ENCODE data around the gene MRTFA. TPM values are rescaled to one million over a fixed set of nuclear protein-coding genes. Genes with fewer than 3 reads are reported as not detected.

Gene MRTFA
- total and polyA plus RNA-seq, 2 of the 13 experiments (the other 11 are each of a cell fraction or from before 2014, with no cell fraction given): 2.4 to 8.2 TPM

GRCh38 chr22:40678493-40679248, 42.2 kb upstream of the MRTFA start (continued):
- no peak for TF ChIP-seq ZNF781 (CRISPR knock-in tag; IDR thresholded peaks at IDR 0.05; ENCODE audit: borderline replicate concordance, not compliant biosample characterization)
- TF ChIP-seq FOSL1 (CRISPR knock-in tag; IDR thresholded peaks at IDR 0.05; ENCODE audit: borderline replicate concordance): no peak
- TF ChIP-seq CREM (IDR thresholded peaks at IDR 0.05): no peak
- TF ChIP-seq CREM (CRISPR knock-in tag; IDR thresholded peaks at IDR 0.05): no peak
- peak; percentile 66 for TF ChIP-seq ZNF687 (CRISPR knock-in tag; IDR thresholded peaks at IDR 0.05)
- TF ChIP-seq FOXC1 (CRISPR knock-in tag; IDR thresholded peaks at IDR 0.05; ENCODE audit: borderline replicate concordance): 0 out of 2 replicates have a peak, but pooled peaks have one; percentile 14
- TF ChIP-seq ZNF292 (CRISPR knock-in tag; IDR thresholded peaks at IDR 0.05; ENCODE audit: borderline replicate concordance, low read depth): peak; percentile 35; the same call in 1 of the 2 replicates
- peak; percentile 17; the same call in 1 of the 2 replicates for TF ChIP-seq MYC (CRISPR knock-in tag; IDR thresholded peaks at IDR 0.05; ENCODE audit: borderline replicate concordance)
- no peak for TF ChIP-seq TRAFD1 (CRISPR knock-in tag; IDR thresholded peaks at IDR 0.05; ENCODE audit: borderline replicate concordance)
- TF ChIP-seq ZNF207 (IDR thresholded peaks at IDR 0.05; ENCODE audit: borderline replicate concordance): no peak
- TF ChIP-seq ZNF605 (CRISPR knock-in tag; IDR thresholded peaks at IDR 0.05): 0 out of 2 replicates have a peak, but pooled peaks have one; percentile 44
- TF ChIP-seq HNRNPL (IDR thresholded peaks at IDR 0.05; ENCODE audit: low read depth, low read length): peak; percentile 80; the same call in 1 of the 2 replicates
- TF ChIP-seq HDAC2 (CRISPR knock-in tag; IDR thresholded peaks at IDR 0.05): 0 out of 2 replicates have a peak, but pooled peaks have one; percentile 1
- TF ChIP-seq ZNF629 (CRISPR knock-in tag; conservative IDR thresholded peaks at IDR 0.05): 0 out of 2 replicates have a peak, but pooled peaks have one; percentile 37
- no peak for TF ChIP-seq ZNF503 (CRISPR knock-in tag; IDR thresholded peaks at IDR 0.05)
- TF ChIP-seq, protein P1, sequence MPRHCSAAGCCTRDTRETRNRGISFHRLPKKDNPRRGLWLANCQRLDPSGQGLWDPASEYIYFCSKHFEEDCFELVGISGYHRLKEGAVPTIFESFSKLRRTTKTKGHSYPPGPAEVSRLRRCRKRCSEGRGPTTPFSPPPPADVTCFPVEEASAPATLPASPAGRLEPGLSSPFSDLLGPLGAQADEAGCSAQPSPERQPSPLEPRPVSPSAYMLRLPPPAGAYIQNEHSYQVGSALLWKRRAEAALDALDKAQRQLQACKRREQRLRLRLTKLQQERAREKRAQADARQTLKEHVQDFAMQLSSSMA (CRISPR knock-in tag; IDR thresholded peaks at IDR 0.05): no peak
- peak; percentile 70 for TF ChIP-seq FOXA3 (CRISPR knock-in tag; IDR thresholded peaks at IDR 0.05)
- peak; percentile 37; the same call in 1 of the 2 replicates for TF ChIP-seq FOXP4 (CRISPR knock-in tag; IDR thresholded peaks at IDR 0.05)

Measured in HepG2 (cell line).